GM12878 (cell line): ENCODE data around the gene SEMA3G.

Experiments
- POLR2A ChIP-seq: IDR thresholded peaks from 2 replicates; pipeline ENCODE4 v1.6.1; 2011; ENCODE audit warnings: low read depth, mild to moderate bottlenecking, low read length
- POLR2AphosphoS5 ChIP-seq: IDR thresholded peaks from 2 replicates; pipeline ENCODE4 v1.6.1; 2011; ENCODE audit warnings: mild to moderate bottlenecking, low read length, inconsistent platforms

- no peak for TF ChIP-seq POLR2A
- no peak for TF ChIP-seq POLR2AphosphoS5
Observed at GRCh38 chr3:52438104-52438376, 6.9 kb downstream of the SEMA3G start.
